Measurements from ENCODE around the gene GAGE13.
"Not testable (repeated sequence)": the region's sequence is repeated elsewhere in the genome, so short reads cannot be mapped to it uniquely, and the experiment has no call there.

GAGE13 gene

DNA sequence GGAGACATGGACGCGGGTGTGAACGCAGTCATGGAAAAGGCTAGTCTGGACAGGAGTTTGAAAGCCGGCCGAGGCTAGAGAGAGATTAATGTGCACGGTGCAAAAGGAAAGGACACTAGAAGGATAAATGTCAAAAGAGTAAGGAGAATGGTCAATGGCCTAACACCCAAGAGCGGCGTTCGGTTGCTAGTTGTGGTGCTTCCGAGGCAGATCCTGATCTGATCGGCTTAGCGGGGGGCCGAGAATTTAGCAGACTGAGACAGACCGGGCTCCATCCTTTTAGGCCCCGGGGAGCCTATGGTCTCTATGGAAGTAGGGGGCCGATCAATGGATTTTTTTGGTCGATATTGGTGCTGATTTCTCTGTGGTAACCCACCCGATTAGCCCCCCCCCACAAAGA lies 21.0 kb upstream of the GAGE13 start:
- no peaks in the 10 kb centered on the region for H3K9me3 ChIP-seq (ENCODE audit: insufficient read depth, low read length)
- TF ChIP-seq, protein P1, sequence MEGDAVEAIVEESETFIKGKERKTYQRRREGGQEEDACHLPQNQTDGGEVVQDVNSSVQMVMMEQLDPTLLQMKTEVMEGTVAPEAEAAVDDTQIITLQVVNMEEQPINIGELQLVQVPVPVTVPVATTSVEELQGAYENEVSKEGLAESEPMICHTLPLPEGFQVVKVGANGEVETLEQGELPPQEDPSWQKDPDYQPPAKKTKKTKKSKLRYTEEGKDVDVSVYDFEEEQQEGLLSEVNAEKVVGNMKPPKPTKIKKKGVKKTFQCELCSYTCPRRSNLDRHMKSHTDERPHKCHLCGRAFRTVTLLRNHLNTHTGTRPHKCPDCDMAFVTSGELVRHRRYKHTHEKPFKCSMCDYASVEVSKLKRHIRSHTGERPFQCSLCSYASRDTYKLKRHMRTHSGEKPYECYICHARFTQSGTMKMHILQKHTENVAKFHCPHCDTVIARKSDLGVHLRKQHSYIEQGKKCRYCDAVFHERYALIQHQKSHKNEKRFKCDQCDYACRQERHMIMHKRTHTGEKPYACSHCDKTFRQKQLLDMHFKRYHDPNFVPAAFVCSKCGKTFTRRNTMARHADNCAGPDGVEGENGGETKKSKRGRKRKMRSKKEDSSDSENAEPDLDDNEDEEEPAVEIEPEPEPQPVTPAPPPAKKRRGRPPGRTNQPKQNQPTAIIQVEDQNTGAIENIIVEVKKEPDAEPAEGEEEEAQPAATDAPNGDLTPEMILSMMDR (IDR thresholded peaks at IDR 0.05; ENCODE audit: insufficient read depth, low read length, poor library complexity, severe bottlenecking), result no peak
- no peak for TF ChIP-seq EZH2phosphoT487 (conservative IDR thresholded peaks at IDR 0.05; ENCODE audit: low read length)
- H3F3A ChIP-seq (ENCODE audit: insufficient read depth), result no peaks in the 10 kb centered on the region
- H3K9ac ChIP-seq (ENCODE audit: low read length), result no peak overlapping the region
- H3K4me2 ChIP-seq (ENCODE audit: low read depth, low read length, poor library complexity, severe bottlenecking), result no peak overlapping the region
- no peak overlapping the region for H2AFZ ChIP-seq (ENCODE audit: low read depth, low read length, severe bottlenecking)
- no peaks in the 10 kb centered on the region for H3K36me3 ChIP-seq (ENCODE audit: low read length)
- no peaks in the 10 kb centered on the region for H4K20me1 ChIP-seq (ENCODE audit: low read depth, low read length)
- H3K27ac ChIP-seq (ENCODE audit: low read depth, low read length), result no peak overlapping the region
- no peaks in the 10 kb centered on the region for H3K27me3 ChIP-seq (ENCODE audit: low read length)
- H3K79me2 ChIP-seq (ENCODE audit: insufficient read depth, low read length), result no peaks in the 10 kb centered on the region
- H3K9me2 ChIP-seq (replicated peaks; ENCODE audit: insufficient read depth, low read length), result no peaks in the 10 kb centered on the region
- H3K4me3 ChIP-seq (ENCODE audit: insufficient read depth, low read length, poor library complexity, severe bottlenecking), result no peak overlapping the region

- H3K79me2 ChIP-seq (ENCODE audit: insufficient read depth, low read length), result no peaks in the 10 kb centered on the region
- H2AFZ ChIP-seq (ENCODE audit: low read depth, low read length, severe bottlenecking), result no peak overlapping the region
- H3K9me3 ChIP-seq (ENCODE audit: insufficient read depth, low read length), result no peaks in the 10 kb centered on the region
- H4K20me1 ChIP-seq (ENCODE audit: low read depth, low read length), result no peaks in the 10 kb centered on the region
- no peak overlapping the region for H3K9ac ChIP-seq (ENCODE audit: low read length)
- no peak overlapping the region for H3K4me3 ChIP-seq (ENCODE audit: insufficient read depth, low read length, poor library complexity, severe bottlenecking)
- H3K27me3 ChIP-seq (ENCODE audit: low read length), result no peaks in the 10 kb centered on the region
- TF ChIP-seq EZH2phosphoT487 (conservative IDR thresholded peaks at IDR 0.05; ENCODE audit: low read length), result no peak
- TF ChIP-seq, protein P1 (IDR thresholded peaks at IDR 0.05; ENCODE audit: insufficient read depth, low read length, poor library complexity, severe bottlenecking), result no peak
- H3K36me3 ChIP-seq (ENCODE audit: low read length), result no peaks in the 10 kb centered on the region
- H3K27ac ChIP-seq (ENCODE audit: low read depth, low read length), result no peak overlapping the region
- no peak overlapping the region for H3K4me2 ChIP-seq (ENCODE audit: low read depth, low read length, poor library complexity, severe bottlenecking)
- H3K9me2 ChIP-seq (replicated peaks; ENCODE audit: insufficient read depth, low read length), result no peaks in the 10 kb centered on the region
- H3F3A ChIP-seq (ENCODE audit: insufficient read depth), result no peaks in the 10 kb centered on the region
Observed at GRCh38 chrX:49312176-49312575, 19.2 kb upstream of the GAGE13 start.

- H3K27me3 ChIP-seq (ENCODE audit: low read length), result no peaks in the 10 kb centered on the region
- no peak overlapping the region for H2AFZ ChIP-seq (ENCODE audit: low read depth, low read length, severe bottlenecking)
- no peaks in the 10 kb centered on the region for H3K36me3 ChIP-seq (ENCODE audit: low read length)
- H3K4me2 ChIP-seq (ENCODE audit: low read depth, low read length, poor library complexity, severe bottlenecking), result no peak overlapping the region
- no peaks in the 10 kb centered on the region for H3F3A ChIP-seq (ENCODE audit: insufficient read depth)
- H3K9ac ChIP-seq (ENCODE audit: low read length), result no peak overlapping the region
- no peak overlapping the region for H3K27ac ChIP-seq (ENCODE audit: low read depth, low read length)
- H3K4me3 ChIP-seq (ENCODE audit: insufficient read depth, low read length, poor library complexity, severe bottlenecking), result no peak overlapping the region
- no peaks in the 10 kb centered on the region for H4K20me1 ChIP-seq (ENCODE audit: low read depth, low read length)
- no peaks in the 10 kb centered on the region for H3K79me2 ChIP-seq (ENCODE audit: insufficient read depth, low read length)
- H3K9me3 ChIP-seq (ENCODE audit: insufficient read depth, low read length), result no peaks in the 10 kb centered on the region
- no peak for TF ChIP-seq EZH2phosphoT487 (conservative IDR thresholded peaks at IDR 0.05; ENCODE audit: low read length)
- TF ChIP-seq, protein P1 (IDR thresholded peaks at IDR 0.05; ENCODE audit: insufficient read depth, low read length, poor library complexity, severe bottlenecking), result no peak
- no peaks in the 10 kb centered on the region for H3K9me2 ChIP-seq (replicated peaks; ENCODE audit: insufficient read depth, low read length)
Observed at GRCh38 chrX:49316085-49316484, 15.3 kb upstream of the GAGE13 start.

GRCh38 chrX:49321737-49322136 lies 9.6 kb upstream of the GAGE13 start, which contains the start of gene GAGE12J:
Gene GAGE12J, plus strand, starts transcription at chrX:49322037. Its CDS starts 1,157 bp downstream, at chrX:49323194.
- H2AFZ ChIP-seq (ENCODE audit: low read depth, low read length, severe bottlenecking); H3K79me2 ChIP-seq (ENCODE audit: insufficient read depth, low read length); H3K4me3 ChIP-seq (ENCODE audit: insufficient read depth, low read length, poor library complexity, severe bottlenecking): not testable (repeated sequence)

GRCh38 chrX:49322266-49322665 lies 9.1 kb upstream of the GAGE13 start:
- not testable (repeated sequence) for H3K27me3 ChIP-seq (ENCODE audit: low read length); H3K4me2 ChIP-seq (ENCODE audit: low read depth, low read length, poor library complexity, severe bottlenecking); H3K36me3 ChIP-seq (ENCODE audit: low read length); H3K9me2 ChIP-seq (replicated peaks; ENCODE audit: insufficient read depth, low read length); H3F3A ChIP-seq (ENCODE audit: insufficient read depth); H4K20me1 ChIP-seq (ENCODE audit: low read depth, low read length); H3K9ac ChIP-seq (ENCODE audit: low read length); H3K4me3 ChIP-seq (ENCODE audit: insufficient read depth, low read length, poor library complexity, severe bottlenecking); H3K9me3 ChIP-seq (ENCODE audit: insufficient read depth, low read length); H2AFZ ChIP-seq (ENCODE audit: low read depth, low read length, severe bottlenecking); H3K27ac ChIP-seq (ENCODE audit: low read depth, low read length); H3K79me2 ChIP-seq (ENCODE audit: insufficient read depth, low read length)

More at GRCh38 chrX:49321737-49322136, 9.6 kb upstream of the GAGE13 start, which contains the start of gene GAGE12J:
- H3F3A ChIP-seq (ENCODE audit: insufficient read depth); H4K20me1 ChIP-seq (ENCODE audit: low read depth, low read length); H3K9me3 ChIP-seq (ENCODE audit: insufficient read depth, low read length); H3K9ac ChIP-seq (ENCODE audit: low read length); H3K4me2 ChIP-seq (ENCODE audit: low read depth, low read length, poor library complexity, severe bottlenecking); H3K9me2 ChIP-seq (replicated peaks; ENCODE audit: insufficient read depth, low read length); H3K27ac ChIP-seq (ENCODE audit: low read depth, low read length); H3K27me3 ChIP-seq (ENCODE audit: low read length); H3K36me3 ChIP-seq (ENCODE audit: low read length): not testable (repeated sequence)

- not testable (repeated sequence) for H3K36me3 ChIP-seq (ENCODE audit: low read length); H3K9ac ChIP-seq (ENCODE audit: low read length); H3F3A ChIP-seq (ENCODE audit: insufficient read depth)
Observed at GRCh38 chrX:49323735-49324134, 7.6 kb upstream of the GAGE13 start.

More at GRCh38 chrX:49323735-49324134, 7.6 kb upstream of the GAGE13 start:
- H3K9me3 ChIP-seq (ENCODE audit: insufficient read depth, low read length); H3K4me2 ChIP-seq (ENCODE audit: low read depth, low read length, poor library complexity, severe bottlenecking); H3K27ac ChIP-seq (ENCODE audit: low read depth, low read length); H3K79me2 ChIP-seq (ENCODE audit: insufficient read depth, low read length); H4K20me1 ChIP-seq (ENCODE audit: low read depth, low read length); H3K4me3 ChIP-seq (ENCODE audit: insufficient read depth, low read length, poor library complexity, severe bottlenecking); H2AFZ ChIP-seq (ENCODE audit: low read depth, low read length, severe bottlenecking); H3K9me2 ChIP-seq (replicated peaks; ENCODE audit: insufficient read depth, low read length); H3K27me3 ChIP-seq (ENCODE audit: low read length): not testable (repeated sequence)

Measured in SU-DHL-6 (cell line).